ENCODE results near the gene MTA1. TPM values are rescaled to one million over a fixed set of nuclear protein-coding genes. Genes with fewer than 3 reads are reported as not detected.
A peak's percentile ranks its signal among the peaks of the same experiment; 100 is the strongest.

The MTA1 gene
- total and polyA plus RNA-seq, 10 of the 15 experiments (the other 5 are each of a cell fraction or from before 2014, with no cell fraction given), result 0.14 to 162 (median 30.6) TPM

GRCh38 chr14:105473677-105474482, 54.3 kb downstream of the MTA1 start:
- ChIA-PET POLR2A (no interaction called here), RAD21 (ENCODE audit: unreplicated experiment) (no interaction called here), CTCF (no interaction called here), SMC1A (ENCODE audit: uncharacterized antibody, unreplicated experiment) (no interaction called here)
- BruUV-seq (replicated peaks), result no TSS peak
- Histone ChIP-seq H3K9me3 (replicated peaks; ENCODE audit: control insufficient read depth, insufficient read depth, low read length) (no peaks in the 10 kb centered on the region; the same call in 2 of the 3 replicates), H3K4me1 (ENCODE audit: control insufficient read depth, insufficient read depth, low read length) (no peaks in the 10 kb centered on the region), H3K9ac (ENCODE audit: control insufficient read depth, insufficient read depth, low read length) (no peak overlapping the region), H3K27me3 (replicated peaks in 1 of 2; ENCODE audit: control insufficient read depth in 2 of 2, insufficient read depth in 2 of 2, low read length in 1 of 2) (peaks cover 4 to 11% of the 10 kb centered on the region in 2 experiments; a peak in 3 of 4 replicates), H2AFZ (ENCODE audit: control insufficient read depth, low read depth, low read length) (no peak overlapping the region), H4K20me1 (ENCODE audit: control insufficient read depth, insufficient read depth) (no peaks in the 10 kb centered on the region), H3K27ac (ENCODE audit: control insufficient read depth, insufficient read depth) (no peak overlapping the region), H3K4me3 (peak overlapping the region; percentile 44; the same call in 1 of the 2 replicates), H3K4me2 (ENCODE audit: control insufficient read depth, insufficient read depth) (peak overlapping the region; percentile 82), H3K79me2 (ENCODE audit: control insufficient read depth, insufficient read depth, low read length) (no peaks in the 10 kb centered on the region), H3K36me3 (ENCODE audit: control insufficient read depth in 2 of 2, insufficient read depth in 2 of 2, low read length in 1 of 2) (peaks cover 0 to 6% of the 10 kb centered on the region in 2 experiments; a peak in 2 of 4 replicates)
- intact Hi-C loops (cut with micrococcal nuclease; ENCODE audit: unreplicated experiment), result no loop called here
- in situ Hi-C loops (cut with MboI), result no loop called here
- DNase-seq (ENCODE audit: low read depth, low spot score) (no peak), FAIRE-seq (no peak), ATAC-seq (peak; percentile 63)
- TF ChIP-seq REST (IDR thresholded peaks at IDR 0.05; ENCODE audit: low read depth, low read length) (peak; percentile 55; the same call in 1 of the 2 replicates), ATF3 (IDR thresholded peaks at IDR 0.05; ENCODE audit: borderline replicate concordance, extremely low read depth, low read depth, low read length) (no peak), NKRF (conservative IDR thresholded peaks at IDR 0.05) (peak; percentile 38; the same call in 1 of the 2 replicates), BMI1 (IDR thresholded peaks at IDR 0.05; ENCODE audit: borderline replicate concordance) (0 out of 2 replicates have a peak, but pooled peaks have one; percentile 43), MLLT1 (IDR thresholded peaks at IDR 0.05) (no peak)
- WGBS (ENCODE audit: insufficient coverage, insufficient replicate concordance, low lambda C conversion rate, missing lambda C conversion rate), result under 1% methylated on average over 25 of the region's 60 CpGs
